ENCODE measurements around the gene MRPS27.

Gene MRPS27

GRCh38 chr5:72368271-72368670 is 48.2 kb upstream of the MRPS27 start:
- no peak overlapping the region for H3K4me3 ChIP-seq (replicated peaks; ENCODE audit: insufficient read depth, low read length)
- TF ChIP-seq SPI1 (IDR thresholded peaks at IDR 0.05; ENCODE audit: borderline replicate concordance, low read depth), result no peak
- TF ChIP-seq REST (IDR thresholded peaks at IDR 0.05; ENCODE audit: insufficient replicate concordance, low read depth), result no peak
- TF ChIP-seq POLR2AphosphoS5 (IDR thresholded peaks at IDR 0.05; ENCODE audit: low read depth), result no peak
- TF ChIP-seq GABPA (IDR thresholded peaks at IDR 0.05; ENCODE audit: low read depth), result no peak
- TF ChIP-seq, protein P1, sequence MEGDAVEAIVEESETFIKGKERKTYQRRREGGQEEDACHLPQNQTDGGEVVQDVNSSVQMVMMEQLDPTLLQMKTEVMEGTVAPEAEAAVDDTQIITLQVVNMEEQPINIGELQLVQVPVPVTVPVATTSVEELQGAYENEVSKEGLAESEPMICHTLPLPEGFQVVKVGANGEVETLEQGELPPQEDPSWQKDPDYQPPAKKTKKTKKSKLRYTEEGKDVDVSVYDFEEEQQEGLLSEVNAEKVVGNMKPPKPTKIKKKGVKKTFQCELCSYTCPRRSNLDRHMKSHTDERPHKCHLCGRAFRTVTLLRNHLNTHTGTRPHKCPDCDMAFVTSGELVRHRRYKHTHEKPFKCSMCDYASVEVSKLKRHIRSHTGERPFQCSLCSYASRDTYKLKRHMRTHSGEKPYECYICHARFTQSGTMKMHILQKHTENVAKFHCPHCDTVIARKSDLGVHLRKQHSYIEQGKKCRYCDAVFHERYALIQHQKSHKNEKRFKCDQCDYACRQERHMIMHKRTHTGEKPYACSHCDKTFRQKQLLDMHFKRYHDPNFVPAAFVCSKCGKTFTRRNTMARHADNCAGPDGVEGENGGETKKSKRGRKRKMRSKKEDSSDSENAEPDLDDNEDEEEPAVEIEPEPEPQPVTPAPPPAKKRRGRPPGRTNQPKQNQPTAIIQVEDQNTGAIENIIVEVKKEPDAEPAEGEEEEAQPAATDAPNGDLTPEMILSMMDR (IDR thresholded peaks at IDR 0.05; ENCODE audit: insufficient read depth, low read length), result no peak
- DNase-seq (ENCODE audit: low read depth in 1 of 2, low spot score in 1 of 2), result no peak
- no peaks in the 10 kb centered on the region for H3K27me3 ChIP-seq (ENCODE audit: insufficient read depth, poor library complexity, severe bottlenecking)
- H3K27ac ChIP-seq (replicated peaks), result no peak overlapping the region

DNA sequence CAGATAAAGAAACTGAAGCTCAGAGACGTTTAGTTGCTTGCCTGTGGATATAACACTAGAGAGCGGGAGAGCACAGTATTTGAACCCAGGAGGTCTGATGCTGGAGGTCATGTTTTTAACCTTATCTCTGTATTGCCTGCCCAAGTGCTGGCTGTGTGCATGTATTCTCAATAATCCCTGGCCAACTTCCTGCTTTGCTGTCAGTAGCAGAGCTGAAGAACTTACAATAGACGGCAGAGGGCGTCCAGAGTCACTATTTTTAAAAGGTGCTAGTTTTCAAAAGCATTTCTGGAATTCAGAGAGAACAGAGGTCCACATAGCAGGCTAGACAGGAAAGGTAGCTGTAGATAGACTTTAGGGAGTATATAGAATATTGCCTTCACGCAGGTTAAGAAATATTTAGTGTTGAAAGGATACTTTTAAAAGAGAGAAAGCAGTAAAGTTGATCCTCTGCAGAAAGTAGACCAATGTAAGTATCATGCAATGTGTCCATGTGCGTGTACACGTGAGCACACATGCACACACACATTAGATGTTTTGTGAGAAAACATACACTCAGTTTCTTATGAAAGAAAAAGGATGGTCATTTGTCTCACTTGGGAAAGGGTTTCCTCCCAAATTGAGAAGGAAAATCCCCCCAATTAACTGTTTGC is 46.4 kb upstream of the MRPS27 start:
- no peak overlapping the region for H3K27ac ChIP-seq (replicated peaks)
- peak in 1 of 2 experiments; percentile 45 for DNase-seq (ENCODE audit: low read depth in 1 of 2, low spot score in 1 of 2)
- no peaks in the 10 kb centered on the region for H3K27me3 ChIP-seq (ENCODE audit: insufficient read depth, poor library complexity, severe bottlenecking)
- no peak overlapping the region for H3K4me3 ChIP-seq (replicated peaks; ENCODE audit: insufficient read depth, low read length)
- TF ChIP-seq POLR2AphosphoS5 (IDR thresholded peaks at IDR 0.05; ENCODE audit: low read depth), result no peak
- TF ChIP-seq, protein P1 (IDR thresholded peaks at IDR 0.05; ENCODE audit: insufficient read depth, low read length), result peak; percentile 29

DNA sequence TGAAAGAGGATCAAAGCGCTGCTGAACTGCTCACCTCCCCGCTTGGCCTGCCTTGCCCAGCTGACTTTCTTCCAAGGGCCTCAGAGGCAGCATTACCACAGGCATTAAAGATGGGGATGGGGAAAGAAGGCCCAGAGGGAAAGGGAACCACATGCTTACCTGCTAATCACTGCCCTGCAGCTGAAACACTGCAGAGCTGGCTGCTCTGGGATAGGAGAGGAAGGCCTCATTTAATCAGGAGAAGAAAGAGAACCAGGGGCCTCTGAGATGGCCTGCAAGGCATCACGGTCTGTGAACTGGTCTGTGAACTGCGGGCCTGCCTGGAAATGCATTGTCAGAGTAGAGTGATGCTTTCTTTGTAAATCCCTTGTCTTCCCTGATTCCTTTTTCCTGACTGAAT is 44.9 kb upstream of the MRPS27 start:
- H3K27ac ChIP-seq (replicated peaks), result no peak overlapping the region
- H3K4me3 ChIP-seq (replicated peaks; ENCODE audit: insufficient read depth, low read length), result no peak overlapping the region
- no peak for DNase-seq (ENCODE audit: low read depth in 1 of 2, low spot score in 1 of 2)
- TF ChIP-seq, protein P1 (IDR thresholded peaks at IDR 0.05; ENCODE audit: insufficient read depth, low read length), result no peak
- TF ChIP-seq REST (IDR thresholded peaks at IDR 0.05; ENCODE audit: insufficient replicate concordance, low read depth) (no peak), POLR2AphosphoS5 (IDR thresholded peaks at IDR 0.05; ENCODE audit: low read depth) (no peak), GABPA (IDR thresholded peaks at IDR 0.05; ENCODE audit: low read depth) (no peak), SPI1 (IDR thresholded peaks at IDR 0.05; ENCODE audit: borderline replicate concordance, low read depth) (no peak)
- no peaks in the 10 kb centered on the region for H3K27me3 ChIP-seq (ENCODE audit: insufficient read depth, poor library complexity, severe bottlenecking)

DNA sequence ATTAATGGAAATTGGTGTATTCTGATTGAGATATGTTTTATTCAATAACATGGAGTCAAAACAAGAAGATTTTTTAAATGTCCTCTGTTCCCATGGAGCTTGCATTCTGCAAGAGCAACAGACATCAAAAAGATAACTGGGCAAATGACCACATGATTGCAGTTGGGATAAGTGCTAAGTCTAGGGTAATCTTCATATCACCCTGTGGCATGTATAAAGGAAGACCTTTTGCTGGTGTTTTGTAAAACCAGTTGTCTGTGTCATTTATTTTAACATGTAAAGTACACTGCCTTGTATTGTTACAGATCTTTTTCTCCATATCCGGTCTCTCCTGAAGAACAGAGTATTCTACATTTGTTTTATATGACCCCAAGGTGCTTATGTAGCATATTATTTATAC is 44.1 kb upstream of the MRPS27 start:
- TF ChIP-seq, protein P1 (IDR thresholded peaks at IDR 0.05; ENCODE audit: insufficient read depth, low read length), result no peak
- TF ChIP-seq SPI1 (IDR thresholded peaks at IDR 0.05; ENCODE audit: borderline replicate concordance, low read depth) (no peak), REST (IDR thresholded peaks at IDR 0.05; ENCODE audit: insufficient replicate concordance, low read depth) (no peak), GABPA (IDR thresholded peaks at IDR 0.05; ENCODE audit: low read depth) (no peak), POLR2AphosphoS5 (IDR thresholded peaks at IDR 0.05; ENCODE audit: low read depth) (no peak)
- Histone ChIP-seq H3K27me3 (ENCODE audit: insufficient read depth, poor library complexity, severe bottlenecking) (no peaks in the 10 kb centered on the region), H3K27ac (replicated peaks) (no peak overlapping the region), H3K4me3 (replicated peaks; ENCODE audit: insufficient read depth, low read length) (no peak overlapping the region)
- no peak for DNase-seq (ENCODE audit: low read depth in 1 of 2, low spot score in 1 of 2)
